ENCODE measurements around the gene SH3YL1.

DNA sequence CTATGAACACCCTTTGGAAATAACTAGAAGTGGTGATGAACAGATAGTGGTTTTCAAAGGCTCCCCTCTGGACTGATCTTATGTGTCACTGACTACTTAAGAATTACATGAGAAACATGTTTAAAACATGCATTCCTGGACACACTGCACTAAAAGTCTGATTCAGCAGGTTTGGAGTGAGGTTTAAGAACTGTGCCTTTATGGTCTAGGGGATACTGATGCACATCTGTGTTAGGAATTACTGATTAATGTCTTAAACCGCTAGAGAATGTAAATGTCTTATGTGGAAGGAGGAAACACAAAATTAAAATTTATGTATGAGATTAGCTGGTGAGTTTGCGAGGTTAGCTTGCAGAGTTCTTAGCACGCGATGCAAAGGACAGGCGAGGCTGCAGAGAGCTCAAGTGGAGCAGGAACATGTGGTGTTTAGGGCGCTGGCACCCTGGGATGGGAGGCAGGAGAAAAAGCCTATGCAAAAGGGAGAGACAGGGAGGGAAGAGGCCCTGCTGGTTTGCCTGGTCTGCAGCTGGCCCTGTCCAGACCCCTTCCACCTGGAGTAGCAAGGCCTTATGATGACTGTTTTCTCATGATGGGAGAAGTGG, 11.7 kb downstream of the SH3YL1 start:
- TF ChIP-seq, protein P1, sequence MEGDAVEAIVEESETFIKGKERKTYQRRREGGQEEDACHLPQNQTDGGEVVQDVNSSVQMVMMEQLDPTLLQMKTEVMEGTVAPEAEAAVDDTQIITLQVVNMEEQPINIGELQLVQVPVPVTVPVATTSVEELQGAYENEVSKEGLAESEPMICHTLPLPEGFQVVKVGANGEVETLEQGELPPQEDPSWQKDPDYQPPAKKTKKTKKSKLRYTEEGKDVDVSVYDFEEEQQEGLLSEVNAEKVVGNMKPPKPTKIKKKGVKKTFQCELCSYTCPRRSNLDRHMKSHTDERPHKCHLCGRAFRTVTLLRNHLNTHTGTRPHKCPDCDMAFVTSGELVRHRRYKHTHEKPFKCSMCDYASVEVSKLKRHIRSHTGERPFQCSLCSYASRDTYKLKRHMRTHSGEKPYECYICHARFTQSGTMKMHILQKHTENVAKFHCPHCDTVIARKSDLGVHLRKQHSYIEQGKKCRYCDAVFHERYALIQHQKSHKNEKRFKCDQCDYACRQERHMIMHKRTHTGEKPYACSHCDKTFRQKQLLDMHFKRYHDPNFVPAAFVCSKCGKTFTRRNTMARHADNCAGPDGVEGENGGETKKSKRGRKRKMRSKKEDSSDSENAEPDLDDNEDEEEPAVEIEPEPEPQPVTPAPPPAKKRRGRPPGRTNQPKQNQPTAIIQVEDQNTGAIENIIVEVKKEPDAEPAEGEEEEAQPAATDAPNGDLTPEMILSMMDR (conservative IDR thresholded peaks at IDR 0.05), result no peak
- TF ChIP-seq ZFX (IDR thresholded peaks at IDR 0.05), result no peak

Data from C4-2B (cell line).